Right lobe of liver (tissue), 6 donors: ENCODE results near the gene SFT2D2. TPM values are rescaled to one million over a fixed set of nuclear protein-coding genes. Genes with fewer than 3 reads are reported as not detected.
A peak's percentile ranks its signal among the peaks of the same experiment; 100 is the strongest.
"Not testable (repeated sequence)": the region's sequence is repeated elsewhere in the genome, so short reads cannot be mapped to it uniquely, and the experiment has no call there.

Experiments used
- ATAC-seq, 4 donors: fragments of 200-7000 bp; cut with Tn5 transposase; one replicate each; pipeline ENCODE4 v1.9.1; 2020; ENCODE audit warnings: mild to moderate bottlenecking in 4 of 4, moderate library complexity in 4 of 4
- DNase-seq, 3 donors: peaks; one replicate each; pipeline ENCODE4 v3.0.0-alpha.2; 2020
- H3K27ac ChIP-seq, 3 donors: fragments of 200-600 bp; one replicate each; pipeline ENCODE4 v1.8.0; 2022
- H3K27me3 ChIP-seq, 2 donors: fragments of 200-600 bp; one replicate each; pipeline ENCODE4 v1.8.0; 2022
- H3K36me3 ChIP-seq, 4 donors: fragments of 200-600 bp; sonication (generic) in 1 of 4; one replicate each; pipeline versions ENCODE4 v1.5.1 to v1.8.0; 2017 to 2022; ENCODE audit warnings: control low read depth in 1 of 4
- H3K4me1 ChIP-seq, 4 donors: fragments of 200-600 bp; sonication (generic) in 1 of 4; one replicate each; pipeline versions ENCODE4 v1.5.1 to v1.8.0; 2017 to 2022; ENCODE audit warnings: control low read depth in 1 of 4
- H3K4me3 ChIP-seq, 3 donors: fragments of 200-600 bp; one replicate each; pipeline ENCODE4 v1.8.0; 2022
- H3K9me3 ChIP-seq, 4 donors: fragments of 200-600 bp; sonication (generic) in 1 of 4; one replicate each; pipeline versions ENCODE4 v1.5.1 to v1.8.0; 2017 to 2022; ENCODE audit warnings: control low read depth in 1 of 4
- POLR2A ChIP-seq: fragments of 450-650 bp; IDR thresholded peaks from one replicate; pipeline ENCODE4 v1.6.1; 2017; ENCODE audit warnings: antibody characterized with exemption, mild to moderate bottlenecking
- WGBS: methylation state at CpG from one replicate; pipeline ENCODE4 v1.1.6; 2018; ENCODE audit warnings: low coverage, low lambda C conversion rate; ENCODE audit not compliant: insufficient coverage; ENCODE audit errors: missing lambda C conversion rate; 5-methylcytosine and 5-hydroxymethylcytosine counted together
- intact Hi-C, 2 donors: fragments of 100-400 bp; cut with DNase I; formaldehyde crosslinking; loops; one replicate each; pipeline versions ENCODE4 v1.11.2 to v1.14.1; 2022
- total RNA-seq, 6 experiments: library from RNA; depleted of rRNA in 2 of 6; stranded (reverse); fragments of >200 nt in 2 of 6; fragmentation: NEBNext Ultra II Directional in 3 of 6; extraction: Animal tissue kit (Norgen Biotek cat#: 25700) in 3 of 6; gene quantifications; one replicate each; pipeline versions ENCODE4 v1.1.0 to v1.2.4, GENCODE V29; 2016 to 2023
- TF ChIP-seq, protein P1 (sequence below), 4 donors: fragments of 200-600 bp in 3 of 4; fragments of 450-650 bp in 1 of 4; IDR thresholded peaks; one replicate each; pipeline versions ENCODE4 v1.5.1 to v1.8.0; 2016 to 2022; ENCODE audit warnings: antibody characterized with exemption in 4 of 4, mild to moderate bottlenecking in 2 of 4
- donor health status: DM: no; HTN: yes; CAD: no.
- donor health status: DM: no; HTN: no; CAD: no.
- donor health status: DM: no; HTN: no; CAD: no.
- donor health status: DM: no; HTN: yes; CAD: no.
- donor health status: DM: no; HTN: yes; CAD: no.

SFT2D2 gene
- total RNA-seq, 6 experiments from 2014 or later, result 26.5 to 35.4 (median 29.8) TPM

DNA sequence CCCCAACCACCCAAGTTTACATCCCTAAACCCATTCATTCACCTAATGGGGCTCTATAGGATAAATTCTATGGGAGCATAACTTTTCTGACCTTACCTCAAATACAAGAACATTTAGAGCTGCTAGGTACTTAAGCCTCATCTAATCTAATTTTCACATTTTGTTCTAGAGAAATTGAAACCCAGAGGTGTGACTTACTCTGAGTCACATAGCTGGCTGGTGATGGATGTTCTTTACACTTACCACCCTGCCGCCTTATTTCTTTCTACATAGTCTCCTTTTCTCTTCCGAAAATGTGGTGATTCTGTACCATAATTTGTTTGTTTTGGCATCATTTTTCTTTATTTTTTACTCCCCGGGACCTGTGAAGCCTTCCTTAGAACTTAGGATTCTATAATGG, 26.7 kb upstream of the SFT2D2 start:
- Histone ChIP-seq H3K27ac (no peak overlapping the region), H3K36me3 (peaks cover 3 to 29% (median 7%) of the 10 kb centered on the region in 4 donors), H3K4me3 (no peak overlapping the region), H3K27me3 (no peaks in the 10 kb centered on the region), H3K9me3 (no peaks in the 10 kb centered on the region), H3K4me1 (no peaks in the 10 kb centered on the region)
- intact Hi-C loops, result no loop called here
- TF ChIP-seq POLR2A, result no peak
- TF ChIP-seq, protein P1, sequence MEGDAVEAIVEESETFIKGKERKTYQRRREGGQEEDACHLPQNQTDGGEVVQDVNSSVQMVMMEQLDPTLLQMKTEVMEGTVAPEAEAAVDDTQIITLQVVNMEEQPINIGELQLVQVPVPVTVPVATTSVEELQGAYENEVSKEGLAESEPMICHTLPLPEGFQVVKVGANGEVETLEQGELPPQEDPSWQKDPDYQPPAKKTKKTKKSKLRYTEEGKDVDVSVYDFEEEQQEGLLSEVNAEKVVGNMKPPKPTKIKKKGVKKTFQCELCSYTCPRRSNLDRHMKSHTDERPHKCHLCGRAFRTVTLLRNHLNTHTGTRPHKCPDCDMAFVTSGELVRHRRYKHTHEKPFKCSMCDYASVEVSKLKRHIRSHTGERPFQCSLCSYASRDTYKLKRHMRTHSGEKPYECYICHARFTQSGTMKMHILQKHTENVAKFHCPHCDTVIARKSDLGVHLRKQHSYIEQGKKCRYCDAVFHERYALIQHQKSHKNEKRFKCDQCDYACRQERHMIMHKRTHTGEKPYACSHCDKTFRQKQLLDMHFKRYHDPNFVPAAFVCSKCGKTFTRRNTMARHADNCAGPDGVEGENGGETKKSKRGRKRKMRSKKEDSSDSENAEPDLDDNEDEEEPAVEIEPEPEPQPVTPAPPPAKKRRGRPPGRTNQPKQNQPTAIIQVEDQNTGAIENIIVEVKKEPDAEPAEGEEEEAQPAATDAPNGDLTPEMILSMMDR (IDR thresholded peaks at IDR 0.05), result no peak
- 56% methylated on average over 3 of the region's 3 CpGs for WGBS
- ATAC-seq (no peak), DNase-seq (no peak)

DNA sequence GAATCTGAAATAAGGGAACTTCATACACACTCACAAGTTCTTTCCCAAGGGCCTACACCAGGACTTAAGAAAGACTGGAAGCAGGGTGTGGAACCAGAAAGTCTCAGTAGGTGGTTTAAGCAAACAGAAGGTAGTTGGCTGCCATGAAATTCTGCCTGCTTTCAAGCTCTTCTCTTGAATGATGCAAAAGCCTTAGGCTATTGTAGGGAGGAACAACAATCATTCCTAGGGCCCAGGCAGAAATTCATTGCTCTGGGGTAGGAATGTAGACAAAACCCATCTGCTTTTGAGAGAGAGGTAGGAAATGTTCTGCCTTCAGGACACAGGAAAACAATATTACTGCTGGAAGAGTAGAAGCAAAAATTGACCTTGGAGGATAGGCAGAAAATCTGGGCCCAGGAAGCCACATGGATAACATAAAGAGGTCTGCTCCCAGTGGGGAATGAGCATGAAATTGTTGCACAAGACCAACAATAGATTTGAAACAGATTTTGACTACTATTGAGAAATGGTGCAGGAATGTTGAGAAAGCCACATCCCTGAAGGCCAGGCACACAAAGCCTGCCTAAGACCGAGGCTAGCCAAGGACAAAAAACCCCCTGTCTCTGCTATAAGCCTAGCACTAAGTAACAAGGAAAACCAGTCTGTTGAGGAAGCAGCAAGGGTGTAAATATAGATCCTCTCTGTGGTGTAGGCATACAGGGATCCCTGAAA, 22.7 kb upstream of the SFT2D2 start:
- Histone ChIP-seq H3K4me1 (no peaks in the 10 kb centered on the region), H3K9me3 (no peaks in the 10 kb centered on the region), H3K27me3 (no peaks in the 10 kb centered on the region), H3K27ac (no peak overlapping the region), H3K36me3 (peaks cover 0 to 19% (median 7%) of the 10 kb centered on the region in 4 donors), H3K4me3 (no peak overlapping the region)
- 20% methylated on average over 1 of the region's 1 CpG for WGBS
- intact Hi-C loops, result no loop called here
- DNase-seq (no peak), ATAC-seq (peak in 3 of 4 donors; percentile 52 to 86 (median 70))
- TF ChIP-seq, protein P1 (IDR thresholded peaks at IDR 0.05), result no peak
- TF ChIP-seq POLR2A, result no peak

DNA sequence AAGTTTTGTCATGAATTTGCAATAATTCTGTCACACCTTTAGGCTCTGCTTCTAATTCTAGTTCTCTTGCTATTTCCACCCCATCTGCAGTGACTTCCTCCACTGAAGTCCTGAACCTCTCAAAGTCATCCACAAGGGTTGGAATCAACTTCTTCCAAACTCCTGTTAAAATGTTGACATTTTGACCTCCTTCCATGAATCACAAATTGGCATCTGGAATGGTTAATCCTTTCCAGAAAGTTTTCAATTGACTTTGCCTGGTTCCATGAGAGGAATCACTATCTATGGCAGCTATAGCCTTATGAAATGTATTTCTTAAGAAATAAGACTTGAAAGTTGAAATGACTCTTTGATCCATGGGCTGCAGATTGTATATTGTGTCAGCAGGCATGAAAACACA, 19.7 kb upstream of the SFT2D2 start:
- no peak overlapping the region for H3K4me3 ChIP-seq
- no peak for ATAC-seq
- H3K36me3 ChIP-seq, result no peaks in the 10 kb centered on the region
- TF ChIP-seq, protein P1 (IDR thresholded peaks at IDR 0.05), result no peak
- TF ChIP-seq POLR2A, result no peak
- H3K4me1 ChIP-seq, result no peaks in the 10 kb centered on the region
- H3K9me3 ChIP-seq, result no peaks in the 10 kb centered on the region
- intact Hi-C loops, result no loop called here
- no peaks in the 10 kb centered on the region for H3K27me3 ChIP-seq
- no peak for DNase-seq
- no peak overlapping the region for H3K27ac ChIP-seq

DNA sequence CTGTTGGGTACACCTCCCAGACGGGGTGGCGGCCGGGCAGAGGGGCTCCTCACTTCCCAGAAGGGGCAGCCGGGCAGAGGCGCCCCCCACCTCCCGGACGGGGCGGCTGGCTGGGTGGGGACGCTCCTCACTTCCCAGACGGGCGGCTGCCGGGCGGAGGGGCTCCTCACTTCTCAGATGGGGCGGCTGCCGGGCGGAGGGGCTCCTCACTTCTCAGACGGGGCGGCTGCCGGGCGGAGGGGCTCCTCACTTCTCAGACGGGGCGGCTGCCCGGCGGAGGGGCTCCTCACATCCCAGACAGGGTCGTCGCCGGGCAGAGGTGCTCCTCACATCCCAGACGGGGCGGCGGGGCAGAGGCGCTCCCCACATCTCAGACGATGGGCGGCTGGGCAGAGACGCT, 18.1 kb upstream of the SFT2D2 start:
- H3K9me3 ChIP-seq, H3K4me1 ChIP-seq, DNase-seq, H3K27me3 ChIP-seq, H3K27ac ChIP-seq, H3K4me3 ChIP-seq, H3K36me3 ChIP-seq, ATAC-seq, intact Hi-C loops: not testable (repeated sequence)
- WGBS, result 100% methylated on average over 9 of the region's 34 CpGs

DNA sequence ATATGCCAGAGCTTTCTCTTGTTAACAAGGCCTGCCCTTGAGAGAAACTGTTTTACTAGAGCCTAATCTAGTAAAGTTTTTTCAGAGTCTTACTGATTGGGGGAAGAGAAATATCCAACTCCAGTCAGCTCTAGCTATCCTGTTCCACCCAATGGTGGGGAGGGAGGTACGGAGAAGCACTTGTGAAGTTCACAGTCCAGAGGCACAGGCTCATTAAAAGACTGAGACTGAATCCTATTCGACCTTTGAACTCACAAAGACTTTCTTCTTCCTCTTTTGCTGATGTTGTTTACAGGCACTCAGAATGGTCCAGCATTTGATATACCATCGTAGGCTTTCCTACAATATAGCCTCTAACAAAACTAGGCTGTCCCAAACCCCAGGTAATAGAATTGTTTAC, 15.5 kb upstream of the SFT2D2 start:
- no peak overlapping the region for H3K27ac ChIP-seq
- TF ChIP-seq, protein P1 (IDR thresholded peaks at IDR 0.05), result no peak
- TF ChIP-seq POLR2A, result no peak
- DNase-seq (no peak), ATAC-seq (no peak)
- 81% methylated on average over 3 of the region's 3 CpGs for WGBS
- H3K4me3 ChIP-seq, result no peak overlapping the region
- no peaks in the 10 kb centered on the region for H3K36me3 ChIP-seq
- no peaks in the 10 kb centered on the region for H3K27me3 ChIP-seq
- intact Hi-C loops, result no loop called here
- no peaks in the 10 kb centered on the region for H3K9me3 ChIP-seq
- no peaks in the 10 kb centered on the region for H3K4me1 ChIP-seq
